ENCODE data around the gene SUMO3. TPM values are rescaled to one million over a fixed set of nuclear protein-coding genes. Genes with fewer than 3 reads are reported as not detected.

Gene SUMO3
- total RNA-seq, 1 experiment from 2014 or later: 41.4 TPM

DNA sequence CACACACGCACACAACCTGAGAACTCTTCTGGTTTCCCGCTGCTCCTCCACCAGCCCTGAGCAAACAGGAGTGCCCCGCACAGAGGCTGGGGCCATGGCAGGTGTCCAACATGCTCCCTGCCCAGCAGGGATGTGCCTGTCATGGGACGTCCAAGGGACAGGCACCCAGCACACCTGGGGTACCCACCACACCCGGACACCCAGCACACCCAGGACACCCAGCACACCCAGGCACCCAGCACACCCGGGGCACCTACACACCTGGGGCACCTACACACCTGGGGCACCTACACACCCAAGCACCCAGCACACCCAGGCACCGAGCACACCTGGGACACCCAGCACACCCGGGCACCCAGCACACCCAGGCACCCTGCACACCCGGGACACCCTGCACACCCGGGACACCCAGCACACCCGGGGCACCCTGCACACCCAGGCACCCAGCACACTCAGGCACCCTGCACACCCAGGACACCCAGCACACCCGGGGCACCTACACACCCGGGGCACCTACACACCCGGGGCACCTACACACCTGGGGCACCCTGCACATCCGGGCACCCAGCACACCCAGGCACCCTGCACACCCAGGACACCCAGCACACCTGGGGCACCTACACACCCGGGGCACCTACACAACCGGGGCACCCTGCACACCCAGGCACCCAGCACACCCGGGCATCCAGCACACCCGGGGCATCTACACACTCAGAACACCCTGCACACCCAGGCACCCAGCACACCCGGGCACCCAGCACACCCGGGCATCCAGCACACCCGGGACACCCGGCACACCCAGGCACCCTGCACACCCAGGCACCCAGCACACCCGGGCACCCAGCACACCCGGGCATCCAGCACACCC is 54.2 kb downstream of the SUMO3 start:
- intact Hi-C loops (cut with micrococcal nuclease; ENCODE audit: unreplicated experiment): no loop called here
- H3K27me3 ChIP-seq (ENCODE audit: control insufficient read depth, insufficient read depth, low read length): no peaks in the 10 kb centered on the region
- in situ Hi-C loops (cut with HindIII; ENCODE audit: low pct_unique_long_range_greater_than_20kb, low sequenced_read_pairs): no loop called here
- ATAC-seq (no peak), DNase-seq (ENCODE audit: low read depth, low spot score) (no peak)
- POLR2A ChIA-PET: no interaction called here
- CTCF ChIA-PET: no interaction called here
- no peak overlapping the region for H3K4me3 ChIP-seq (ENCODE audit: low read depth in 2 of 2, low read length in 2 of 2)
- H3K9me3 ChIP-seq (ENCODE audit: control insufficient read depth, insufficient read depth, low read depth, low read length): no peaks in the 10 kb centered on the region
- no TSS peak for BruUV-seq (replicated peaks)
- H3K27ac ChIP-seq (ENCODE audit: low read length): no peak overlapping the region
- TF ChIP-seq, protein P1, sequence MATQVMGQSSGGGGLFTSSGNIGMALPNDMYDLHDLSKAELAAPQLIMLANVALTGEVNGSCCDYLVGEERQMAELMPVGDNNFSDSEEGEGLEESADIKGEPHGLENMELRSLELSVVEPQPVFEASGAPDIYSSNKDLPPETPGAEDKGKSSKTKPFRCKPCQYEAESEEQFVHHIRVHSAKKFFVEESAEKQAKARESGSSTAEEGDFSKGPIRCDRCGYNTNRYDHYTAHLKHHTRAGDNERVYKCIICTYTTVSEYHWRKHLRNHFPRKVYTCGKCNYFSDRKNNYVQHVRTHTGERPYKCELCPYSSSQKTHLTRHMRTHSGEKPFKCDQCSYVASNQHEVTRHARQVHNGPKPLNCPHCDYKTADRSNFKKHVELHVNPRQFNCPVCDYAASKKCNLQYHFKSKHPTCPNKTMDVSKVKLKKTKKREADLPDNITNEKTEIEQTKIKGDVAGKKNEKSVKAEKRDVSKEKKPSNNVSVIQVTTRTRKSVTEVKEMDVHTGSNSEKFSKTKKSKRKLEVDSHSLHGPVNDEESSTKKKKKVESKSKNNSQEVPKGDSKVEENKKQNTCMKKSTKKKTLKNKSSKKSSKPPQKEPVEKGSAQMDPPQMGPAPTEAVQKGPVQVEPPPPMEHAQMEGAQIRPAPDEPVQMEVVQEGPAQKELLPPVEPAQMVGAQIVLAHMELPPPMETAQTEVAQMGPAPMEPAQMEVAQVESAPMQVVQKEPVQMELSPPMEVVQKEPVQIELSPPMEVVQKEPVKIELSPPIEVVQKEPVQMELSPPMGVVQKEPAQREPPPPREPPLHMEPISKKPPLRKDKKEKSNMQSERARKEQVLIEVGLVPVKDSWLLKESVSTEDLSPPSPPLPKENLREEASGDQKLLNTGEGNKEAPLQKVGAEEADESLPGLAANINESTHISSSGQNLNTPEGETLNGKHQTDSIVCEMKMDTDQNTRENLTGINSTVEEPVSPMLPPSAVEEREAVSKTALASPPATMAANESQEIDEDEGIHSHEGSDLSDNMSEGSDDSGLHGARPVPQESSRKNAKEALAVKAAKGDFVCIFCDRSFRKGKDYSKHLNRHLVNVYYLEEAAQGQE (IDR thresholded peaks at IDR 0.05; ENCODE audit: insufficient read depth in 1 of 2, low read depth in 2 of 2, low read length in 1 of 2): no peak
- TF ChIP-seq POLR2AphosphoS5 (IDR thresholded peaks at IDR 0.05; ENCODE audit: low read depth, low read length): no peak
- TF ChIP-seq, protein P2, sequence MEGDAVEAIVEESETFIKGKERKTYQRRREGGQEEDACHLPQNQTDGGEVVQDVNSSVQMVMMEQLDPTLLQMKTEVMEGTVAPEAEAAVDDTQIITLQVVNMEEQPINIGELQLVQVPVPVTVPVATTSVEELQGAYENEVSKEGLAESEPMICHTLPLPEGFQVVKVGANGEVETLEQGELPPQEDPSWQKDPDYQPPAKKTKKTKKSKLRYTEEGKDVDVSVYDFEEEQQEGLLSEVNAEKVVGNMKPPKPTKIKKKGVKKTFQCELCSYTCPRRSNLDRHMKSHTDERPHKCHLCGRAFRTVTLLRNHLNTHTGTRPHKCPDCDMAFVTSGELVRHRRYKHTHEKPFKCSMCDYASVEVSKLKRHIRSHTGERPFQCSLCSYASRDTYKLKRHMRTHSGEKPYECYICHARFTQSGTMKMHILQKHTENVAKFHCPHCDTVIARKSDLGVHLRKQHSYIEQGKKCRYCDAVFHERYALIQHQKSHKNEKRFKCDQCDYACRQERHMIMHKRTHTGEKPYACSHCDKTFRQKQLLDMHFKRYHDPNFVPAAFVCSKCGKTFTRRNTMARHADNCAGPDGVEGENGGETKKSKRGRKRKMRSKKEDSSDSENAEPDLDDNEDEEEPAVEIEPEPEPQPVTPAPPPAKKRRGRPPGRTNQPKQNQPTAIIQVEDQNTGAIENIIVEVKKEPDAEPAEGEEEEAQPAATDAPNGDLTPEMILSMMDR (IDR thresholded peaks at IDR 0.05): no peak
- TF ChIP-seq SIN3A (IDR thresholded peaks at IDR 0.05; ENCODE audit: borderline replicate concordance, insufficient read depth, low read depth, low read length): no peak
- TF ChIP-seq TCF7L2 (IDR thresholded peaks at IDR 0.05; ENCODE audit: low read depth, low read length): no peak
- no peaks in the 10 kb centered on the region for H3K36me3 ChIP-seq (ENCODE audit: control insufficient read depth, insufficient read depth, low read length)
- H3K4me1 ChIP-seq (ENCODE audit: control insufficient read depth, insufficient read depth, low read length): peaks cover 5% of the 10 kb centered on the region; the same call in 1 of the 2 replicates

DNA sequence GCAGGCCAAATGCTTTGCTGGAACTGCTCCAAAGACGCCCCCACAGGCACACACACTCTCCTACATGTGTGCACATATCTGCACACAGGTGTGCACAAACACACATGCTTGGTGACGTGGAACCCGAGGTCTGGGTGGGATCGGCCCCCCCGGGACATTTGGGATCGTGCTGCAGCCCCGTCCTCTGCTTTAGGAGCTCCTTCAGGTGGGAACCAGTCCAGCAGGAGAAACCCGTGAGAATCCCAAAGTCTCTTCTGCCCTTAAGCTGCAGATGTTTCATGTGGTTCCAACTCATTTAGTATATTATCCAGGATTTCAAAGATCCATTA is 54.8 kb downstream of the SUMO3 start:
- TF ChIP-seq, protein P2 (IDR thresholded peaks at IDR 0.05): no peak
- TF ChIP-seq, protein P1 (IDR thresholded peaks at IDR 0.05; ENCODE audit: insufficient read depth in 1 of 2, low read depth in 2 of 2, low read length in 1 of 2): no peak
- no peak for TF ChIP-seq POLR2AphosphoS5 (IDR thresholded peaks at IDR 0.05; ENCODE audit: low read depth, low read length)
- no peak for TF ChIP-seq TCF7L2 (IDR thresholded peaks at IDR 0.05; ENCODE audit: low read depth, low read length)
- TF ChIP-seq SIN3A (IDR thresholded peaks at IDR 0.05; ENCODE audit: borderline replicate concordance, insufficient read depth, low read depth, low read length): no peak
- Histone ChIP-seq H3K36me3 (ENCODE audit: control insufficient read depth, insufficient read depth, low read length) (no peaks in the 10 kb centered on the region), H3K9me3 (ENCODE audit: control insufficient read depth, insufficient read depth, low read depth, low read length) (no peaks in the 10 kb centered on the region), H3K27ac (ENCODE audit: low read length) (no peak overlapping the region), H3K4me3 (ENCODE audit: low read depth in 2 of 2, low read length in 2 of 2) (no peak overlapping the region), H3K4me1 (ENCODE audit: control insufficient read depth, insufficient read depth, low read length) (peaks cover 5% of the 10 kb centered on the region; the same call in 1 of the 2 replicates), H3K27me3 (ENCODE audit: control insufficient read depth, insufficient read depth, low read length) (no peaks in the 10 kb centered on the region)
- ChIA-PET CTCF (no interaction called here), POLR2A (no interaction called here)
- ATAC-seq (no peak), DNase-seq (ENCODE audit: low read depth, low spot score) (no peak)
- BruUV-seq (replicated peaks): no TSS peak
- intact Hi-C loops (cut with micrococcal nuclease; ENCODE audit: unreplicated experiment) (no loop called here), in situ Hi-C loops (cut with HindIII; ENCODE audit: low pct_unique_long_range_greater_than_20kb, low sequenced_read_pairs) (no loop called here)

Measured in Panc1 (cell line).